Measurements from ENCODE around the gene PCNT.

PCNT gene

GRCh38 chr21:46409641-46410406, 85.9 kb downstream of the PCNT start:
- TF ChIP-seq, protein P1, sequence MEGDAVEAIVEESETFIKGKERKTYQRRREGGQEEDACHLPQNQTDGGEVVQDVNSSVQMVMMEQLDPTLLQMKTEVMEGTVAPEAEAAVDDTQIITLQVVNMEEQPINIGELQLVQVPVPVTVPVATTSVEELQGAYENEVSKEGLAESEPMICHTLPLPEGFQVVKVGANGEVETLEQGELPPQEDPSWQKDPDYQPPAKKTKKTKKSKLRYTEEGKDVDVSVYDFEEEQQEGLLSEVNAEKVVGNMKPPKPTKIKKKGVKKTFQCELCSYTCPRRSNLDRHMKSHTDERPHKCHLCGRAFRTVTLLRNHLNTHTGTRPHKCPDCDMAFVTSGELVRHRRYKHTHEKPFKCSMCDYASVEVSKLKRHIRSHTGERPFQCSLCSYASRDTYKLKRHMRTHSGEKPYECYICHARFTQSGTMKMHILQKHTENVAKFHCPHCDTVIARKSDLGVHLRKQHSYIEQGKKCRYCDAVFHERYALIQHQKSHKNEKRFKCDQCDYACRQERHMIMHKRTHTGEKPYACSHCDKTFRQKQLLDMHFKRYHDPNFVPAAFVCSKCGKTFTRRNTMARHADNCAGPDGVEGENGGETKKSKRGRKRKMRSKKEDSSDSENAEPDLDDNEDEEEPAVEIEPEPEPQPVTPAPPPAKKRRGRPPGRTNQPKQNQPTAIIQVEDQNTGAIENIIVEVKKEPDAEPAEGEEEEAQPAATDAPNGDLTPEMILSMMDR (IDR thresholded peaks at IDR 0.05; ENCODE audit: borderline replicate concordance, control extremely low read depth, extremely low read depth, insufficient read depth, missing control alignments): no peak
- in situ Hi-C loops (cut with MboI; ENCODE audit: low sequenced_read_pairs, unreplicated experiment): no loop called here
- no peak for DNase-seq (ENCODE audit: low spot score)

DNA sequence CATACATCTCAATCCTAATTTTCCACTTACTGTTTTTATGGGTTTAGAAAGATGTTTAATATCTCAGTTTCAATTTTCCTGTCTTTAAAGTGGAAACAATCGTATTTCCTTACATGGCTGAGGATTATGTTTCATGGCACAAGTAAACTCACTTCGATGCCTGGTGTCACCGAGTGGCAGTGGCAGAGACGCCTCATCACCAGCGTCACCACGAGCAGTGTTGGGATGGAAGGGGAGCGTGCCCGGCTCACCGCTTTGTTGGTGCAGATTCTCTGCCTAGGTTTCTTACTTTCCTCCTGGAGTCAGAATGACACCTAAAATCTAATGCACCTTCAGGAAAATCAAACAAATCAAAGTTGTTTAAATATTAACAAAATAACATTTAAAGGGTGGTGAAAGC, 86.6 kb downstream of the PCNT start:
- in situ Hi-C loops (cut with MboI; ENCODE audit: low sequenced_read_pairs, unreplicated experiment): no loop called here
- TF ChIP-seq, protein P1 (IDR thresholded peaks at IDR 0.05; ENCODE audit: borderline replicate concordance, control extremely low read depth, extremely low read depth, insufficient read depth, missing control alignments): no peak

DNA sequence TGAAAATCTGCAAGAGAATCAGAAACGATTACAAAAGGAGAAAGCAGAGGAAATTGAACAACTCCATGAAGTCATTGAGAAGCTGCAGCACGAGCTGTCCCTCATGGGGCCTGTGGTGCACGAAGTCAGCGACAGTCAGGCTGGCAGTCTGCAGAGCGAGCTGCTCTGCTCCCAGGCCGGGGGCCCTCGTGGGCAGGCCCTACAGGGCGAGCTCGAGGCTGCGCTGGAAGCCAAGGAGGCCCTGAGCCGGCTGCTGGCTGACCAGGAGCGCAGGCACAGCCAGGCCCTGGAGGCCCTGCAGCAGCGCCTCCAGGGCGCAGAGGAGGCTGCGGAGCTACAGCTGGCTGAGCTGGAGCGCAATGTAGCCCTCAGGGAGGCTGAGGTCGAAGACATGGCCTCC, 87.3 kb downstream of the PCNT start:
- in situ Hi-C loops (cut with MboI; ENCODE audit: low sequenced_read_pairs, unreplicated experiment): no loop called here
- TF ChIP-seq, protein P1 (IDR thresholded peaks at IDR 0.05; ENCODE audit: borderline replicate concordance, control extremely low read depth, extremely low read depth, insufficient read depth, missing control alignments): no peak
- DNase-seq (ENCODE audit: low spot score): no peak

More for the DNA sequence above, 86.6 kb downstream of the PCNT start:
- no peak for DNase-seq (ENCODE audit: low spot score)

DNA sequence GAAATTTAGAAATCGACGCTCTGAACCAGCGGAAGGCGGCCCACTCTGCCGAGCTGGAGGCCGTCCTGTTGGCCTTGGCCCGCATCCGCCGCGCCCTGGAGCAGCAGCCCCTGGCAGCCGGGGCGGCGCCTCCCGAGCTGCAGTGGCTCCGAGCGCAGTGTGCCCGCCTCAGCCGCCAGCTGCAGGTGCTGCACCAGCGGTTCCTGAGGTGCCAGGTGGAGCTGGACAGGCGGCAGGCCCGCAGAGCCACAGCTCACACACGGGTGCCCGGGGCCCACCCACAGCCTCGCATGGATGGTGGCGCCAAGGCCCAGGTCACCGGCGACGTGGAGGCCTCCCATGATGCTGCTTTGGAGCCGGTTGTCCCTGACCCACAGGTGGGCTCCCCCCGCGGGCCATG, 87.7 kb downstream of the PCNT start:
- DNase-seq (ENCODE audit: low spot score): no peak
- TF ChIP-seq, protein P1 (IDR thresholded peaks at IDR 0.05; ENCODE audit: borderline replicate concordance, control extremely low read depth, extremely low read depth, insufficient read depth, missing control alignments): no peak
- in situ Hi-C loops (cut with MboI; ENCODE audit: low sequenced_read_pairs, unreplicated experiment): no loop called here

- TF ChIP-seq, protein P1 (IDR thresholded peaks at IDR 0.05; ENCODE audit: borderline replicate concordance, control extremely low read depth, extremely low read depth, insufficient read depth, missing control alignments): no peak
- in situ Hi-C loops (cut with MboI; ENCODE audit: low sequenced_read_pairs, unreplicated experiment): no loop called here
- DNase-seq (ENCODE audit: low spot score): no peak
Observed at GRCh38 chr21:46412521-46413364, 88.8 kb downstream of the PCNT start.

- TF ChIP-seq, protein P1 (IDR thresholded peaks at IDR 0.05; ENCODE audit: borderline replicate concordance, control extremely low read depth, extremely low read depth, insufficient read depth, missing control alignments): no peak
- in situ Hi-C loops (cut with MboI; ENCODE audit: low sequenced_read_pairs, unreplicated experiment): no loop called here
- DNase-seq (ENCODE audit: low spot score): no peak
Observed at GRCh38 chr21:46413365-46413696, 89.4 kb downstream of the PCNT start.
